Epithelial cell of esophagus (primary cell): ENCODE data around the gene SLC22A15.
A peak's percentile ranks its signal among the peaks of the same experiment; 100 is the strongest.

Source experiments
- DNase-seq: peaks from one replicate; pipeline ENCODE4 v3.0.0; 2010; ENCODE audit warnings: low read depth
- H3K4me3 ChIP-seq: 2 replicates; pipeline ENCODE4 v1.5.1; 2011; ENCODE audit warnings: mild to moderate bottlenecking, low read length, control low read depth
- TF ChIP-seq, protein P1 (sequence below): IDR thresholded peaks from 2 replicates; pipeline ENCODE4 v1.5.1; 2011; ENCODE audit warnings: low read depth, mild to moderate bottlenecking, low read length, control low read depth, inconsistent platforms; ENCODE audit not compliant: insufficient read depth; ENCODE audit errors: missing control alignments

SLC22A15 gene

DNA sequence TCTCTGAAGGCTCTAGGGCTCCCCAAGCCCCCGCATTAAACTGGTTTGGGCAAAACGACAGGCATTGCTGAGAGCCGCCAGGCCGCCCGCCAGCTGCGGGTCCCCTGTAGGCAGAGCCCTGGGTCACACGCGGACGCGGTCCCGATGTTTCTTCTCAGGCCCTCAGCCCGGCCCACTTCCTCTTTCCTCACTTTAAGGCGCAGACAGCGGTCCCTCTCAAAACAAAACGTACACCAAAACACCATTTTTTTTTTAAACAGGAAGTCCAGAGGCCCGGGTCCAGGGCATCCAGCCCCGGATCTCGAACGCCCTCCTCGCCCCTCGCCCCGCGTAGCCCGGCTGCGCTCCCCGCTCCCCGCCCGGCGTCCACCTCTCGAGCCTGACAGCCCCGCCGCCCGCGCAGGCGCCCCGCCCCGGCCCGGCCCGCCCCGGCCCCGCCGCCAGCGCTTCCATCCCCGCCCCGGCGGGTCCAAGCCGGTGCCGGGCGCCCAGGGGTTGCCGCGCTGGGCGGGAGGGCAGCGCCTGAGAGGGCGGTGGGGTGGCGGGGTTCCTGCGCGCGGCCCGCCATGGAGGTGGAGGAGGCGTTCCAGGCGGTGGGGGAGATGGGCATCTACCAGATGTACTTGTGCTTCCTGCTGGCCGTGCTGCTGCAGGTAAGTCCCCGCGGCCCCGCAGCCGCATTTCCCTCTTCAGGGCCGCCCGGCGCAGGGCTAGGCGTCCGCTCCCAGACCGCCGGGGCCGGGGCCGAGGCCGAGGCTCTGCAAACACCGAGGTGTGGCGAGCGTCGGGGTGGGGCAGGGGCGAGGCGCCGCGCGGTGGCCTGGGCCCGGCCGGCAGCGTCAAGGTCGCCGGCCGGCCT lies at the start of gene SLC22A15:
Gene SLC22A15, plus strand, starts transcription at position 452 of the 859 bp plus-strand sequence. Its CDS starts 115 bp downstream, at position 567.
- H3K4me3 ChIP-seq, result peak within 1 kb of the TSS; percentile 68
- DNase-seq, result peak; percentile 55
- TF ChIP-seq, protein P1, sequence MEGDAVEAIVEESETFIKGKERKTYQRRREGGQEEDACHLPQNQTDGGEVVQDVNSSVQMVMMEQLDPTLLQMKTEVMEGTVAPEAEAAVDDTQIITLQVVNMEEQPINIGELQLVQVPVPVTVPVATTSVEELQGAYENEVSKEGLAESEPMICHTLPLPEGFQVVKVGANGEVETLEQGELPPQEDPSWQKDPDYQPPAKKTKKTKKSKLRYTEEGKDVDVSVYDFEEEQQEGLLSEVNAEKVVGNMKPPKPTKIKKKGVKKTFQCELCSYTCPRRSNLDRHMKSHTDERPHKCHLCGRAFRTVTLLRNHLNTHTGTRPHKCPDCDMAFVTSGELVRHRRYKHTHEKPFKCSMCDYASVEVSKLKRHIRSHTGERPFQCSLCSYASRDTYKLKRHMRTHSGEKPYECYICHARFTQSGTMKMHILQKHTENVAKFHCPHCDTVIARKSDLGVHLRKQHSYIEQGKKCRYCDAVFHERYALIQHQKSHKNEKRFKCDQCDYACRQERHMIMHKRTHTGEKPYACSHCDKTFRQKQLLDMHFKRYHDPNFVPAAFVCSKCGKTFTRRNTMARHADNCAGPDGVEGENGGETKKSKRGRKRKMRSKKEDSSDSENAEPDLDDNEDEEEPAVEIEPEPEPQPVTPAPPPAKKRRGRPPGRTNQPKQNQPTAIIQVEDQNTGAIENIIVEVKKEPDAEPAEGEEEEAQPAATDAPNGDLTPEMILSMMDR, result no peak

DNA sequence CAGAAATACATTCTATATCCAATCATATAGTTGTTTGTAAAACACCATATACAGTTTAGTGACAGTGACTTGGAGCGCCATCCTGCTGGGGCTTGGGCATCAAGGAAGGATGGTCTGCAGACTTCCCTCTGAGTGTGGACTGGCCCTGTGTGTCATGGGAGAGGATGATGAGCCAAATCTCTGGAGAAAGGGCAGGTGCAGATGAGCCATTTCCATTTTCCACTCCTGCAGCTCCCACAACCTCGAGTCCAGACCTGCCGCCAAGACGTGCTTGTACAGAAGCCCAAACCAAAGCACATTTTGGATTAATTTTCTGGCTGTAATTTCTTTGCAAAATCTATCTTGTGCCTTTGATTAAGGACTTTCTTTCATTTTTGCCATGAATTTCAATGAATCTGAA lies 48.3 kb upstream of the SLC22A15 start:
- peak; percentile 50 for DNase-seq
- TF ChIP-seq, protein P1, result no peak
- H3K4me3 ChIP-seq, result no peak overlapping the region

- H3K4me3 ChIP-seq, result no peak overlapping the region
- DNase-seq, result peak; percentile 61
- TF ChIP-seq, protein P1, result no peak
Measured at GRCh38 chr1:115929881-115930280, 46.4 kb upstream of the SLC22A15 start.

GRCh38 chr1:115933625-115934024 lies 42.7 kb upstream of the SLC22A15 start:
- TF ChIP-seq, protein P1, result no peak
- DNase-seq, result no peak
- H3K4me3 ChIP-seq, result no peak overlapping the region

GRCh38 chr1:115939455-115939854 lies 36.9 kb upstream of the SLC22A15 start:
- no peak for DNase-seq
- H3K4me3 ChIP-seq, result no peak overlapping the region
- TF ChIP-seq, protein P1, result no peak

GRCh38 chr1:115946116-115946515 lies 30.2 kb upstream of the SLC22A15 start:
- TF ChIP-seq, protein P1, result no peak
- no peak for DNase-seq
- no peak overlapping the region for H3K4me3 ChIP-seq

GRCh38 chr1:115949156-115949555 lies 27.2 kb upstream of the SLC22A15 start:
- peak; percentile 62 for DNase-seq
- TF ChIP-seq, protein P1, result no peak

More at GRCh38 chr1:115949156-115949555, 27.2 kb upstream of the SLC22A15 start:
- H3K4me3 ChIP-seq, result no peak overlapping the region
